IMR-90 (cell line): ENCODE results near the gene HRH2. TPM values are rescaled to one million over a fixed set of nuclear protein-coding genes. Genes with fewer than 3 reads are reported as not detected.

Experiments used
- ATAC-seq: fragments of 200-7000 bp; cut with Tn5 transposase; 2 replicates; pipeline ENCODE4 v1.9.1; 2020; ENCODE audit warnings: low read depth, mild to moderate bottlenecking, moderate library complexity
- BruUV-seq: library from RNA; stranded (reverse); fragments of 400-500 nt; replicated peaks from 2 replicates; lab custom pipeline; 2021; lab: Mats Ljungman, UMichigan
- CTCF ChIA-PET: fragments of 300-600 bp; formaldehyde crosslinking; extraction: SDS; loops from one replicate; lab custom pipeline; 2021; ENCODE audit warnings: antibody characterized with exemption; lab: Yijun Ruan, JAX
- POLR2A ChIA-PET: fragments of 300-600 bp; sonication (Branson Sonifier 250); formaldehyde crosslinking; loops from one replicate; lab custom pipeline; 2022; ENCODE audit warnings: antibody characterized with exemption; ENCODE audit not compliant: unreplicated experiment; lab: Charles Lee
- DNase-seq: peaks from one replicate; pipeline ENCODE4 v3.0.0; 2013
- H2AFZ ChIP-seq: replicated peaks from 2 replicates; pipeline ENCODE3; 2013; ENCODE audit warnings: low read length, mild to moderate bottlenecking; ENCODE audit not compliant: poor library complexity
- H2AK5ac ChIP-seq: 2 replicates; pipeline ENCODE4 v1.6.1; 2013; ENCODE audit warnings: low read depth, low read length, inconsistent platforms
- H2AK9ac ChIP-seq: replicated peaks from 2 replicates; pipeline ENCODE3; 2013; ENCODE audit warnings: mild to moderate bottlenecking, low read depth, low read length, moderate library complexity; ENCODE audit not compliant: poor library complexity
- H2BK120ac ChIP-seq: 2 replicates; pipeline ENCODE4 v1.6.1; 2013; ENCODE audit warnings: low read depth, low read length, inconsistent platforms
- H2BK15ac ChIP-seq: 3 replicates; pipeline ENCODE4 v1.6.1; 2013; ENCODE audit warnings: low read depth, low read length, inconsistent platforms
- H2BK20ac ChIP-seq: 2 replicates; pipeline ENCODE4 v1.6.1; 2013; ENCODE audit warnings: low read depth, mild to moderate bottlenecking, inconsistent platforms, low read length, moderate library complexity
- H2BK5ac ChIP-seq: 2 replicates; pipeline ENCODE4 v1.6.1; 2013; ENCODE audit warnings: mild to moderate bottlenecking, low read depth, low read length, inconsistent platforms; ENCODE audit not compliant: poor library complexity, severe bottlenecking
- H3K14ac ChIP-seq: replicated peaks from 2 replicates; pipeline ENCODE4 v1.6.1; 2013; ENCODE audit warnings: low read depth, low read length, inconsistent platforms
- H3K18ac ChIP-seq: 2 replicates; pipeline ENCODE4 v1.6.1; 2013; ENCODE audit warnings: low read depth, low read length, control low read depth
- H3K23ac ChIP-seq: 2 replicates; pipeline ENCODE4 v1.6.1; 2013; ENCODE audit warnings: low read depth, low read length, inconsistent platforms
- H3K27ac ChIP-seq: 2 replicates; pipeline ENCODE4 v1.5.1; 2013; ENCODE audit warnings: mild to moderate bottlenecking, control low read depth, low read length; ENCODE audit not compliant: insufficient read depth
- H3K27me3 ChIP-seq: 2 replicates; pipeline ENCODE4 v1.6.1; 2013; ENCODE audit warnings: low read length; ENCODE audit not compliant: control insufficient read depth, insufficient read depth
- H3K36me3 ChIP-seq: 2 replicates; pipeline ENCODE4 v1.6.1; 2013; ENCODE audit warnings: low read length, mixed read lengths; ENCODE audit not compliant: control insufficient read depth, insufficient read depth
- H3K4ac ChIP-seq: 2 replicates; pipeline ENCODE4 v1.6.1; 2013; ENCODE audit warnings: low read depth, low read length, inconsistent platforms
- H3K4me1 ChIP-seq: 2 replicates; pipeline ENCODE4 v1.6.1; 2013; ENCODE audit warnings: low read length, mixed read lengths; ENCODE audit not compliant: control insufficient read depth, insufficient read depth
- H3K4me2 ChIP-seq: 2 replicates; pipeline ENCODE4 v1.6.1; 2013; ENCODE audit warnings: low read depth, mild to moderate bottlenecking, control low read depth, low read length, moderate library complexity
- H3K4me3 ChIP-seq: 2 replicates; pipeline ENCODE4 v1.5.1; 2013; ENCODE audit warnings: low read depth, mild to moderate bottlenecking, control low read depth, low read length, moderate library complexity; ENCODE audit not compliant: insufficient read depth
- H3K56ac ChIP-seq: 2 replicates; pipeline ENCODE4 v1.6.1; 2013; ENCODE audit warnings: low read length, inconsistent platforms; ENCODE audit not compliant: insufficient read depth; ENCODE audit errors: extremely low read depth
- H3K79me1 ChIP-seq, 2 experiments: 2 replicates each; pipeline ENCODE4 v1.6.1; 2013; ENCODE audit warnings: low read length in 2 of 2, inconsistent platforms in 1 of 2, low read depth in 1 of 2
- H3K9ac ChIP-seq: 2 replicates; pipeline ENCODE4 v1.6.1; 2013; ENCODE audit warnings: low read depth, low read length, control low read depth
- H3K9me1 ChIP-seq: 2 replicates; pipeline ENCODE4 v1.6.1; 2013; ENCODE audit warnings: low read length, inconsistent platforms; ENCODE audit not compliant: insufficient read depth
- H3K9me3 ChIP-seq: 2 replicates; pipeline ENCODE4 v1.6.1; 2013; ENCODE audit warnings: low read length; ENCODE audit not compliant: control insufficient read depth, insufficient read depth
- H4K20me1 ChIP-seq: 2 replicates; pipeline ENCODE4 v1.6.1; 2013; ENCODE audit warnings: low read length, inconsistent platforms; ENCODE audit not compliant: insufficient read depth
- H4K5ac ChIP-seq: 2 replicates; pipeline ENCODE4 v1.6.1; 2013; ENCODE audit warnings: mild to moderate bottlenecking, low read depth, low read length, control low read depth
- H4K8ac ChIP-seq, 2 experiments: 2 replicates each; pipeline ENCODE4 v1.6.1; 2013; ENCODE audit warnings: low read depth in 2 of 2, low read length in 2 of 2, control low read depth in 1 of 2, inconsistent platforms in 1 of 2
- H4K91ac ChIP-seq: 2 replicates; pipeline ENCODE4 v1.6.1; 2013; ENCODE audit warnings: low read depth, low read length, inconsistent platforms; ENCODE audit not compliant: insufficient read depth
- BHLHE40 ChIP-seq: fragments of 150-350 bp; IDR thresholded peaks from 2 replicates; pipeline ENCODE4 v1.6.1; 2016; ENCODE audit warnings: mild to moderate bottlenecking, low read depth, low read length
- CEBPB ChIP-seq: IDR thresholded peaks from 2 replicates; pipeline ENCODE4 v1.6.1; 2012; ENCODE audit warnings: low read depth, low read length, improper control_type of control experiment
- CHD1 ChIP-seq: IDR thresholded peaks from 2 replicates; pipeline ENCODE4 v1.6.1; 2012; ENCODE audit warnings: low read depth, low read length, improper control_type of control experiment
- CTCF ChIP-seq: conservative IDR thresholded peaks from 2 replicates; pipeline ENCODE4 v1.5.1; 2012; ENCODE audit warnings: mild to moderate bottlenecking, low read depth, low read length, improper control_type of control experiment
- FOS ChIP-seq: fragments of 150-350 bp; IDR thresholded peaks from 2 replicates; pipeline ENCODE4 v1.6.1; 2016; ENCODE audit warnings: low read depth, low read length
- MAFK ChIP-seq: IDR thresholded peaks from 2 replicates; pipeline ENCODE4 v1.6.1; 2012; ENCODE audit warnings: low read depth, low read length, improper control_type of control experiment
- MXI1 ChIP-seq: IDR thresholded peaks from 2 replicates; pipeline ENCODE4 v1.6.1; 2012; ENCODE audit warnings: low read depth, mild to moderate bottlenecking, low read length, moderate library complexity, borderline replicate concordance
- NFE2L2 ChIP-seq: fragments of 150-350 bp; IDR thresholded peaks from 2 replicates; pipeline ENCODE4 v1.6.1; 2016; ENCODE audit warnings: low read depth, mild to moderate bottlenecking, low read length
- RAD21 ChIP-seq: IDR thresholded peaks from 2 replicates; pipeline ENCODE4 v1.6.1; 2012; ENCODE audit warnings: low read length, improper control_type of control experiment
- RCOR1 ChIP-seq: IDR thresholded peaks from 2 replicates; pipeline ENCODE4 v1.6.1; 2012; ENCODE audit warnings: mild to moderate bottlenecking, low read length, improper control_type of control experiment; ENCODE audit not compliant: insufficient replicate concordance
- RFX5 ChIP-seq: IDR thresholded peaks from 2 replicates; pipeline ENCODE4 v1.8.0; 2012; ENCODE audit warnings: low read depth, mild to moderate bottlenecking, low read length, moderate library complexity
- SMC3 ChIP-seq: fragments of 150-350 bp; IDR thresholded peaks from 2 replicates; pipeline ENCODE4 v1.6.1; 2016; ENCODE audit warnings: low read depth, mild to moderate bottlenecking, antibody characterized with exemption, low read length, moderate library complexity
- WGBS, 2 experiments: methylation state at CpG; one replicate each; pipeline versions ENCODE4 v1.1.5 to v1.1.7; 2013; ENCODE audit warnings: missing lambda C conversion rate in 2 of 2; ENCODE audit not compliant: insufficient read length in 1 of 2; ENCODE audit errors: extremely low coverage in 2 of 2; 5-methylcytosine and 5-hydroxymethylcytosine counted together
- dilution Hi-C: fragments of 300-500 bp; cut with HindIII; formaldehyde crosslinking; loops from one replicate; pipeline ENCODE4 v1.14.3; 2018; ENCODE audit warnings: low sequenced_read_pairs; ENCODE audit not compliant: unreplicated experiment
- in situ Hi-C: fragments of 300-500 bp; cut with MboI; formaldehyde crosslinking; loops from 3 replicates; pipeline ENCODE4 v1.14.3; 2019; ENCODE audit warnings: low sequenced_read_pairs, inconsistent platforms, mixed read lengths
- intact Hi-C: fragments of 100-400 bp; cut with micrococcal nuclease; formaldehyde crosslinking; loops from 2 replicates; pipeline ENCODE4 v1.10.0; 2022
- polyA plus RNA-seq, 3 experiments: library from polyadenylated mRNA; depleted of rRNA; stranded (reverse); fragments of >200 nt; gene quantifications; 2 replicates each; pipeline ENCODE4 v1.2.3, GENCODE V29; 2012; ENCODE audit warnings: low replicate concordance in 1 of 3
- total RNA-seq: library from RNA; depleted of rRNA; stranded (reverse); fragments of >200 nt; gene quantifications from 2 replicates; pipeline ENCODE4 v1.2.3, GENCODE V29; 2012
- TF ChIP-seq, protein P1 (sequence below): fragments of 150-350 bp; IDR thresholded peaks from 2 replicates; pipeline ENCODE4 v1.6.1; 2017; ENCODE audit warnings: mild to moderate bottlenecking, antibody characterized with exemption, low read length, low read depth
- TF ChIP-seq, protein P2 (sequence below): fragments of 150-350 bp; IDR thresholded peaks from 2 replicates; pipeline ENCODE4 v1.6.1; 2016; ENCODE audit warnings: low read depth, mild to moderate bottlenecking, low read length, moderate library complexity, borderline replicate concordance

The HRH2 gene
- total and polyA plus RNA-seq, 2 of the 4 experiments (the other 2 are of a cell fraction): not detected

- no peak overlapping the region for H3K4me2 ChIP-seq
- ChIA-PET CTCF (interaction anchor here (0.6 kb wide), 1 partner anchor 173 kb away, joined by 4 read pairs; no protein-coding TSS in a partner anchor), POLR2A (no interaction called here)
- H4K8ac ChIP-seq: no peak overlapping the region
- no peak overlapping the region for H2AFZ ChIP-seq
- no peak overlapping the region for H2BK120ac ChIP-seq
- no peaks in the 10 kb centered on the region for H4K20me1 ChIP-seq
- no peak overlapping the region for H3K4me3 ChIP-seq
- no peak for ATAC-seq
- H3K36me3 ChIP-seq: no peaks in the 10 kb centered on the region
- H2AK5ac ChIP-seq: no peak overlapping the region
- WGBS, 2 experiments: no CpG with 5 or more reads among the region's 3 CpGs
- TF ChIP-seq BHLHE40 (no peak), CEBPB (no peak), SMC3 (no peak), MXI1 (no peak), FOS (no peak), NFE2L2 (no peak), MAFK (no peak), CTCF (no peak), RFX5 (no peak), CHD1 (no peak), RCOR1 (no peak), RAD21 (no peak)
- TF ChIP-seq, protein P1, sequence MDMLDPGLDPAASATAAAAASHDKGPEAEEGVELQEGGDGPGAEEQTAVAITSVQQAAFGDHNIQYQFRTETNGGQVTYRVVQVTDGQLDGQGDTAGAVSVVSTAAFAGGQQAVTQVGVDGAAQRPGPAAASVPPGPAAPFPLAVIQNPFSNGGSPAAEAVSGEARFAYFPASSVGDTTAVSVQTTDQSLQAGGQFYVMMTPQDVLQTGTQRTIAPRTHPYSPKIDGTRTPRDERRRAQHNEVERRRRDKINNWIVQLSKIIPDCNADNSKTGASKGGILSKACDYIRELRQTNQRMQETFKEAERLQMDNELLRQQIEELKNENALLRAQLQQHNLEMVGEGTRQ: no peak
- TF ChIP-seq, protein P2, sequence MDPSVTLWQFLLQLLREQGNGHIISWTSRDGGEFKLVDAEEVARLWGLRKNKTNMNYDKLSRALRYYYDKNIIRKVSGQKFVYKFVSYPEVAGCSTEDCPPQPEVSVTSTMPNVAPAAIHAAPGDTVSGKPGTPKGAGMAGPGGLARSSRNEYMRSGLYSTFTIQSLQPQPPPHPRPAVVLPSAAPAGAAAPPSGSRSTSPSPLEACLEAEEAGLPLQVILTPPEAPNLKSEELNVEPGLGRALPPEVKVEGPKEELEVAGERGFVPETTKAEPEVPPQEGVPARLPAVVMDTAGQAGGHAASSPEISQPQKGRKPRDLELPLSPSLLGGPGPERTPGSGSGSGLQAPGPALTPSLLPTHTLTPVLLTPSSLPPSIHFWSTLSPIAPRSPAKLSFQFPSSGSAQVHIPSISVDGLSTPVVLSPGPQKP: no peak
- no TSS peak for BruUV-seq
- H2BK5ac ChIP-seq: no peak overlapping the region
- no peak overlapping the region for H2BK15ac ChIP-seq
- H3K9ac ChIP-seq: no peak overlapping the region
- no peak overlapping the region for H3K56ac ChIP-seq
- H3K79me1 ChIP-seq: no peaks in the 10 kb centered on the region
- no peak overlapping the region for H3K27ac ChIP-seq
- in situ Hi-C loops: loop anchor here (25.0 kb wide), 2 partner anchors 590 to 815 kb away; no protein-coding TSS in a partner anchor
- no peak overlapping the region for H2AK9ac ChIP-seq
- no peaks in the 10 kb centered on the region for H3K4me1 ChIP-seq
- no peak for DNase-seq
- intact Hi-C loops: no loop called here
- dilution Hi-C loops: no loop called here
- H3K18ac ChIP-seq: no peak overlapping the region
- H3K9me3 ChIP-seq: no peaks in the 10 kb centered on the region
- no peak overlapping the region for H3K14ac ChIP-seq
- H4K91ac ChIP-seq: no peak overlapping the region
- H4K5ac ChIP-seq: no peak overlapping the region
- no peaks in the 10 kb centered on the region for H3K27me3 ChIP-seq
- H3K4ac ChIP-seq: no peak overlapping the region
- no peaks in the 10 kb centered on the region for H3K9me1 ChIP-seq
- H2BK20ac ChIP-seq: no peak overlapping the region
- no peak overlapping the region for H3K23ac ChIP-seq
Measured at GRCh38 chr5:175747539-175748060, 89.7 kb downstream of the HRH2 start.
